ENCODE measurements around the gene KHDC1L.
"Not testable (repeated sequence)": the region's sequence is repeated elsewhere in the genome, so short reads cannot be mapped to it uniquely, and the experiment has no call there.

Gene KHDC1L

GRCh38 chr6:73204252-73204651 lies 21.0 kb downstream of the KHDC1L start:
- no peak for DNase-seq (ENCODE audit: low spot score)

GRCh38 chr6:73203098-73203497 lies 22.2 kb downstream of the KHDC1L start:
- no peak for DNase-seq (ENCODE audit: low spot score)

DNA sequence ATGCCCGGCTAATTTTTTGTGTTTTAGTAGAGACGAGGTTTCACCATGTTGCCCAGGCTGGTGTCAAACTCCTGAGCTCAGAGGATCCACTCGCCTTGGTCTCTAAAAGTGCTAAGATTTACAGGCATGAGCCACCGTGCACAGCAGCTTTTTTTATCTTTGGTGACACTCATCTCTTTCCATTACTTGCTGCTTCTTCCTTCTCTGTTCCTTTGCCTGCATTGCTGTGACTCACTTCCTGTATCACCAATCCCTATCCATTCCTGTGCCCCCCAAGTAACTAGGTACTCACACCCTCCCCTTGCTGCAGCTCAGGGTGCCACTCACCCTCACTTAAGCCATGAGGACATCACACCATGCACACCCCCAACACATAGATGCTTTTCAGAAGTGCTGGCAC lies 24.6 kb downstream of the KHDC1L start:
- no peak for DNase-seq (ENCODE audit: low spot score)

DNA sequence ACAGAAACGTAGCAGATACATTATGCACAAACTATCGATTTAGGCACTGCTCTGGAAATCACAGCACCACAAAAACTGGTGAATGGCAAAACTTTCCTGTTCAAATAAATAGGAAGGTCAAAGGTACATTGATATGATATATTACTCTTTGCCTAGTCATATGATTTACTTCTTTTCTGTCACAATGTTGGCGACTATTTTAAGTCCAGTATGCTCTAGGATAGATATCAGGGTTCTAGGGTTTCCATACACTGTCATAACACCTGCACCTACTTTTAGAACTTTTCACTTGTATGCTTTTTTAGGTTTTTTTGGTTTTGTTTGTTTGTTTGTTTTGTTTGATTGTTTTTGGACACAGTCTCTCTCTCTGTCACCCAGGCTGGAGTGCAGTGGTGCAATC lies 25.0 kb downstream of the KHDC1L start:
- DNase-seq (ENCODE audit: low spot score), result no peak

- no peak for DNase-seq (ENCODE audit: low spot score)
Observed at GRCh38 chr6:73194744-73195143, 30.6 kb downstream of the KHDC1L start.

- DNase-seq (ENCODE audit: low spot score), result not testable (repeated sequence)
Observed at GRCh38 chr6:73193302-73193701, 32.0 kb downstream of the KHDC1L start.

DNA sequence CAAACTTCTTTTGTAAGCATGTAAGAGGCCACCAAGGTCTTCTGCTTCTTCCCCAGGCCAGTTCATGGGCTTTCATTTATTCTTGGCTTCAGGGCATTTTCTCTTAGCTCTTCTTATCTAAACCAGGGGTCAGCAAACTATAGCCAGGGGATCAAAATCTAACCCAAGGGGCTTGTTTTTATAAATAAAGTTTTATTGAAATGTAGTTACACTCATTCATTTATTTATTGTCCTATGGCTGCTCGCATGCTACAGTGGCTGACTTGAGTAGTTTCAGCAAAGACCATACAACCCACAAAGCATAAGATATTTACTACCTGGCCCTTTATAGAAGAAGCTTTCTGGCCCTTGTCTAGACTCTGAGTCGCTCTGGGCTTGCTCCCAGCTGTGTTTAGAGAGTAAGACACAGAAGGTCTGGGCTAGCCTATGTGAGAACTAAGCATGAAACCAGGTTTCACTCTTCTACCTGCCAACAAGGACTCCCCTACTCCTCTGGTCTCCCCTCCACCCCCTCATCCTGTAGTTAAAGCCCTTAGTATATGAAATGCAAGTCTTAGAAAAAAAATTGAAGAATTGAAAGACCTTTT lies 43.2 kb downstream of the KHDC1L start:
- DNase-seq (ENCODE audit: low spot score), result no peak

GRCh38 chr6:73180763-73181619 lies 44.3 kb downstream of the KHDC1L start:
- peak; percentile 6 for DNase-seq (ENCODE audit: low spot score)

DNA sequence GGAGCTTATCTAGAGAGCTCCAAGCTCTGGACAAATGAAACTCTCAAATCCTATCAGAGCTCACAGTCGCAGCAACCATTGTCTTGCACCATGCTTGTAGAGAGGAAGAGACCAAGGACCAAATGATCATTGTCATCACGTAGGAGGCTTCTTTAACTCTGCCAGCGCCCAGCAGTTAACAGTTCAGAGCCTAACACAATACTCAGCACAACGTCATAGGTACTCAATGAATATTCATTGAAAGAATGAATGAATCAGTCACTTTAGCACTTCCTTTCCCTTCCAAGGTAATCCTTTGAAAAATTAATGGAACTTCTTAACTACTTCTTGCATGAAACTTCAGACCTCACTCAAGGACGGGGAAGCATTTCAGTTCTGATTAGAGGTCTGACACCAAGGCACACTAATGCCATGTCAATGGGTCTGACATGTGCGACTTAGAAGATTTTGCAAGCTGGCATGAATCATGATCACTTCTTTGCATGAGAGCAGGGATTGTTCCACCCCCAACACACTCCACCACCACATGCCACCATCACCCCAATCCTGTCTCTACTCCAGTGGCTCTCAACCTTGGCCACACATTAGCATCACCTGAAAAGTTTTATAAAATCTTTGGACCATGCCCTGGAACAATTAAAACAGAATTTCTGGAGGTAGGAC lies 45.1 kb downstream of the KHDC1L start:
- no peak for DNase-seq (ENCODE audit: low spot score)

GRCh38 chr6:73177221-73177944 lies 47.9 kb downstream of the KHDC1L start:
- DNase-seq (ENCODE audit: low spot score), result no peak

GRCh38 chr6:73176057-73176456 lies 49.2 kb downstream of the KHDC1L start:
- DNase-seq (ENCODE audit: low spot score), result no peak

DNA sequence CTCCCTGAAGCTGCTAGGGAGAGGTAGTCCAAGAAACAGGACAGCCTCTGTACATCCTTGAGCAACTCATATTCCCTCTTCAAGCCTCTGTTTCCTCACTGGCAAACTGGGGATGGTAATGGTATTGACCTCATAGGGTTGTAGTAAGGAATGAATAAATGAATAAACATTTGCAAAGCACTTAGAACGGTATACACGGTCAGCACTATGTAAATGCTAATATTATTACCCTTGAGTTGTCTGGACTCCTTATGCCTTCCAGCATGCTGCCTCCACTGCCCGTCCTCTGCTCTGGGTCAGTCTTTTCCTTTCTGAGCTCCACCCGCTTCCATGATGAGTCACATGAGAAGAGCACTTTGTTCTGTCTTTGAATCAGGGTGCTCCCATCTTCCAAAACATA lies 50.6 kb downstream of the KHDC1L start:
- DNase-seq (ENCODE audit: low spot score), result no peak
